ENCODE data around the gene STARD3NL. TPM values are rescaled to one million over a fixed set of nuclear protein-coding genes. Genes with fewer than 3 reads are reported as not detected.

The STARD3NL gene
- total and polyA plus RNA-seq, 2 of the 4 experiments (the other 2 are of a cell fraction), result 51.6 to 69.7 TPM

DNA sequence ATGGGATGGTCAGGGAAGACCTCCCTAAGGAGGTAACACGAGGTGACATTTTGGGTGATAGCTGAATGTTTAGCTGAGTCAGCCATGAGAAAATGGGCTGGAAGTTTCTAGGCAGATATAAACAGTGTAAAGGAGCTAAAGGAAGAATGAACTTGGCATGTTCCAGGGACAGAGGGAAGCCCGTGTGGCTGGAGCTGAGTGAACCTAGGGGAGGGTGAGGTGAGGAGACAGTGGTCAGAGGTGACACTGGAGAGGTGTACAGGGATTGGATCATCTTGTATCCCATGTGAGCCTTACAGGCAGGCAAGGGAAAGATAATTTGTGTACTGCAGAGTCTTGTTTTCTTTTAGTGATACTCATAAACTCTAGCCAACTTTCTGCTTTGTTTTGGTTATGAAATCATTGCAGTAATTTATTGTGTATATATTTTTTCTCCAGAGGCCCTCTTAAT lies 1.8 kb downstream of the STARD3NL start:
- Histone ChIP-seq H3K27ac (ENCODE audit: insufficient read depth, low read length) (peak overlapping the region; percentile 64; the same call in 1 of the 2 replicates), H4K91ac (ENCODE audit: insufficient read depth, low read depth, low read length) (no peak overlapping the region), H2AFZ (replicated peaks; ENCODE audit: low read length, poor library complexity) (no peak overlapping the region), H3K79me1 (ENCODE audit: low read depth in 1 of 2, low read length in 2 of 2) (peaks cover 12 to 38% of the 10 kb centered on the region in 2 experiments), H2AK9ac (replicated peaks; ENCODE audit: low read depth, low read length, poor library complexity) (no peak overlapping the region), H3K36me3 (ENCODE audit: control insufficient read depth, insufficient read depth, low read length) (peaks cover 1% of the 10 kb centered on the region; the same call in 1 of the 2 replicates), H4K5ac (ENCODE audit: low read depth, low read length) (no peak overlapping the region), H2AK5ac (ENCODE audit: low read depth, low read length) (peak overlapping the region; percentile 71; the same call in 1 of the 2 replicates), H2BK15ac (ENCODE audit: low read depth, low read length) (no peak overlapping the region), H3K4ac (ENCODE audit: low read depth, low read length) (0 out of 2 replicates have a peak overlapping the region, but pooled peaks have one; percentile 56), H3K9me3 (ENCODE audit: control insufficient read depth, insufficient read depth, low read length) (no peaks in the 10 kb centered on the region), H3K4me1 (ENCODE audit: control insufficient read depth, insufficient read depth, low read length) (peaks cover 6% of the 10 kb centered on the region), H2BK20ac (ENCODE audit: low read depth, low read length) (no peak overlapping the region), H4K8ac (ENCODE audit: low read depth in 2 of 2, low read length in 2 of 2) (no peak overlapping the region), H3K18ac (ENCODE audit: low read depth, low read length) (no peak overlapping the region), H2BK5ac (ENCODE audit: low read depth, low read length, poor library complexity, severe bottlenecking) (peak overlapping the region; percentile 36), H3K14ac (replicated peaks; ENCODE audit: low read depth, low read length) (no peak overlapping the region; the same call in 1 of the 2 replicates), H3K27me3 (ENCODE audit: control insufficient read depth, insufficient read depth, low read length) (no peaks in the 10 kb centered on the region), H3K9ac (ENCODE audit: low read depth, low read length) (0 out of 2 replicates have a peak overlapping the region, but pooled peaks have one; percentile 18), H4K20me1 (ENCODE audit: insufficient read depth, low read length) (peaks cover 7% of the 10 kb centered on the region; the same call in 1 of the 2 replicates), H3K9me1 (ENCODE audit: insufficient read depth, low read length) (peaks cover 9% of the 10 kb centered on the region; the same call in 1 of the 2 replicates), H3K4me2 (ENCODE audit: low read depth, low read length) (peak overlapping the region; percentile 79), H3K56ac (ENCODE audit: extremely low read depth, insufficient read depth, low read length) (no peak overlapping the region), H3K4me3 (ENCODE audit: insufficient read depth, low read depth, low read length) (peak overlapping the region; percentile 10; the same call in 1 of the 2 replicates), H3K23ac (ENCODE audit: low read depth, low read length) (no peak overlapping the region; the same call in 1 of the 2 replicates), H2BK120ac (ENCODE audit: low read depth, low read length) (0 out of 2 replicates have a peak overlapping the region, but pooled peaks have one; percentile 16)
- in situ Hi-C loops (cut with MboI; ENCODE audit: low sequenced_read_pairs) (no loop called here), intact Hi-C loops (cut with micrococcal nuclease) (loop anchor here (2.0 to 10.0 kb wide), 3 partner anchors 35 to 1525 kb away; no protein-coding TSS in a partner anchor), dilution Hi-C loops (cut with HindIII; ENCODE audit: low sequenced_read_pairs, unreplicated experiment) (no loop called here)
- DNase-seq (peak; percentile 37), ATAC-seq (ENCODE audit: low read depth) (peak; percentile 2; the same call in 1 of the 2 replicates)
- ChIA-PET CTCF (interaction anchor here (0.6 to 3.0 kb wide), 4 partner anchors 14 to 1505 kb away, joined by 3 to 17 read pairs (median 3); no protein-coding TSS in a partner anchor), POLR2A (ENCODE audit: unreplicated experiment) (no interaction called here)
- no TSS peak for BruUV-seq (replicated peaks)
- TF ChIP-seq FOS (IDR thresholded peaks at IDR 0.05; ENCODE audit: low read depth, low read length), result no peak
- TF ChIP-seq POLR2A (IDR thresholded peaks at IDR 0.05; ENCODE audit: low read depth, low read length), result no peak
- TF ChIP-seq MAFK (IDR thresholded peaks at IDR 0.05; ENCODE audit: low read depth, low read length), result peak; percentile 74
- TF ChIP-seq RCOR1 (IDR thresholded peaks at IDR 0.05; ENCODE audit: insufficient replicate concordance, low read length), result no peak
- 11% methylated on average over 1 of the region's 2 CpGs; no CpG with 5 or more reads in 1 of the 2 experiments for WGBS, 2 experiments (ENCODE audit: extremely low coverage in 2 of 2, insufficient read length in 1 of 2)

Measured in IMR-90 (cell line).